GM19397 (cell line): Measurements from ENCODE around the gene SLC29A2.

ENCODE experiments used
- ATAC-seq: cut with Tn5 transposase; IDR thresholded peaks from one replicate; pipeline ENCODE4 v1.9.1; 2021; ENCODE audit warnings: mild to moderate bottlenecking, moderate library complexity; ENCODE audit not compliant: unreplicated experiment

SLC29A2 gene

GRCh38 chr11:66371627-66372415 is at the start of gene SLC29A2:
TSS of gene SLC29A2 (minus strand) at chr11:66371760. CDS start at chr11:66371591, 169 bp downstream.
- peak; percentile 57 for ATAC-seq

GRCh38 chr11:66420671-66421476 is 49.3 kb upstream of the SLC29A2 start, which contains the start of gene NPAS4:
TSS of gene NPAS4 (plus strand) at chr11:66421035. CDS start at chr11:66421180, 145 bp downstream.
- no peak for ATAC-seq

- no peak for ATAC-seq
Measured at GRCh38 chr11:66419825-66420224, 48.3 kb upstream of the SLC29A2 start.

- no peak for ATAC-seq
Measured at GRCh38 chr11:66418986-66419308, 47.4 kb upstream of the SLC29A2 start.

GRCh38 chr11:66418168-66418985 is 46.8 kb upstream of the SLC29A2 start:
- ATAC-seq: no peak

- no peak for ATAC-seq
Measured at GRCh38 chr11:66417000-66417399, 45.4 kb upstream of the SLC29A2 start.

- no peak for ATAC-seq
Measured at GRCh38 chr11:66415423-66415822, 43.9 kb upstream of the SLC29A2 start.

- ATAC-seq: no peak
Measured at GRCh38 chr11:66414120-66414934, 42.8 kb upstream of the SLC29A2 start.

- ATAC-seq: no peak
Measured at GRCh38 chr11:66413167-66413566, 41.6 kb upstream of the SLC29A2 start.

- no peak for ATAC-seq
Measured at GRCh38 chr11:66412110-66412509, 40.5 kb upstream of the SLC29A2 start.

- ATAC-seq: no peak
Measured at GRCh38 chr11:66411323-66411722, 39.8 kb upstream of the SLC29A2 start.

- ATAC-seq: no peak
Measured at GRCh38 chr11:66410191-66410590, 38.6 kb upstream of the SLC29A2 start.

- ATAC-seq: no peak
Measured at GRCh38 chr11:66409226-66409625, 37.7 kb upstream of the SLC29A2 start.

GRCh38 chr11:66408488-66409214 is 37.1 kb upstream of the SLC29A2 start:
- no peak for ATAC-seq

GRCh38 chr11:66407651-66408050 is 36.1 kb upstream of the SLC29A2 start:
- ATAC-seq: no peak

GRCh38 chr11:66393954-66394353 is 22.4 kb upstream of the SLC29A2 start:
- ATAC-seq: no peak

GRCh38 chr11:66391322-66391721 is 19.8 kb upstream of the SLC29A2 start:
- no peak for ATAC-seq

GRCh38 chr11:66388780-66389386 is 17.3 kb upstream of the SLC29A2 start:
- ATAC-seq: no peak
